Measurements from ENCODE around the gene SNAP29.
"Not testable (repeated sequence)": the region's sequence is repeated elsewhere in the genome, so short reads cannot be mapped to it uniquely, and the experiment has no call there.

SNAP29 gene

GRCh38 chr22:20903093-20903492, 44.3 kb downstream of the SNAP29 start:
- no peak for DNase-seq

DNA sequence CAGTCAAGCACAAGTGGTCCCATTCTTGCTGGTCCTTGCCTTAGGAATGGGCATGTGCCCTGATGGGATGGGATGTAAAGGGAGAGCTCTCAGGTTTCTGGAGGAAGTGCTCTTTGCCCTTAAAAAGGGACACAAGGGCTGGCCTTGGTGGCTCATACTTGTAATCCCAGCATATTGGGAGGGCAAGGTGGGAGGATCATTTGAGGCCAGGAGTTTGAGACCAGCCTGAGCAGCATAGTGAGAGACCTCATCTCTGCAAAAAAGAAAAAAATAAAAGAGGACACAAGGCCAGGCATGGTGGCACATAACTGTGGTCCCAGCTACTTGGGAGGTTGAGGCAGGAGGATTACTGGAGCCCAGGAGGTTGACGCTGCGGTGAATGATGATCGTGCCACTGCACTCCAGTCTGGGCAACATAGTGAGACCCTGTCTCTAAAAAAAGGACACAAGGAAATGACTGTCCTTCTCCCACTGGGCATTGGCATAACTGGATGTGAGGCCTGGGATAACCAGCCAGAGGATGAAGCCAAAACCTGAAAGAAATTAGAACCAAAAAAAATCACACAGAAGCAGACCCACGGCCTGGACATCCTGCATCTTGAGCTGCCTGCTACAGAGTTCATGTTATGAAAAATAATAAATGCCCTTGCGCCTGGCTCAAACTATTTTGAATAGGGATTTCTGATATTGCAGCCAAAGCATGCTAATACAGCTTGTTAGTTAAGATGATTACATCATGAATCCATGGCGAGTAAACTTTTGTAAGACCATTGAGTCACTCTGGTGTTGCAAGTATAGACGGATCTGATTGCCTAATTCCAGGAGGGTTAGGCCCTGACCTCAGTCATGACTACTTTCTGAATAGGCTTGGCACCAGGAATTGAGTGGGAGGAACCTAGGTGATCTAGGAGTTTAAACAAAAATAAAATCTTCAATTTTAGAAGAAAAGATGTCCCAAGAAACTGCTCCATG, 45.5 kb downstream of the SNAP29 start:
- no peak for DNase-seq

- no peak for DNase-seq
Observed at GRCh38 chr22:20904980-20905355, 46.2 kb downstream of the SNAP29 start.

GRCh38 chr22:20905415-20906386, 46.9 kb downstream of the SNAP29 start:
- no peak for DNase-seq

DNA sequence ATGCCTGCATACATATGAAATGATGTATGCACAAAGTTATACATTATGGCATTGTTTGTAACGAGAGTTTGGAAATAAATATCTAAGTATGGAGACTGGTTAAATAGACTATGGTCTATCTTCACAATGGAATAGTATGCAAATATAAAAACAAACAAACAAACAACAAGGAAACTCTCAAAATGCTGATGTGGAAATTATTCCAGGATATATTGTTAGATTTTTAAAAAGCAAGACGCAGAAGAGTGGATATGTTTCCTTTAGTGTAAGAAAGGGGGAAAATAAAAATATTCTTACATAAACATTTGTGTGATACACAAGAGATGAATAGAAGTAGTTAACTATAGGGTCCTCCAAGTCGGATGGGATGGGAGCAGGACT, 47.6 kb downstream of the SNAP29 start:
- no peak for DNase-seq

DNA sequence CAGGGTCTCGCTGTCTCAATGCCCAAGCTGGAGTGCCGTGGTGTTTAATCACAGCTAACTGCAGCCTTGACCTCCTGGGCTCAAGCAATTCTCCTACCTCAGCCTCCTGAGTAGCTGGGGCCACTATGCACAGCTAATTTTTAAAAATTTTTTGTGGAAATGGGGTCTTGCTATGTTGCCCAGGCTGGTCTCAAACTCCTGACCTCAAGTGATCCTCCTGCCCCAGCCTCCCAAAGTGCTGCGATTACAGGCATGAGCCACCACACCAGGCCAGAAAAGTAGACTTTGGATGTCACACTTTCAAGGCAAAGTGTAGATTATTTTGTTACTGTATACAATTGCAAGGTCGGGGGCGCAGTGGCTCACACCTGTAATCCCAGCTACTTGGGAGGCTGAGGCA, 49.9 kb downstream of the SNAP29 start:
- not testable (repeated sequence) for DNase-seq

- DNase-seq = no peak
Observed at GRCh38 chr22:20909543-20910303, 50.9 kb downstream of the SNAP29 start.

GRCh38 chr22:20912494-20912893, 53.7 kb downstream of the SNAP29 start:
- DNase-seq = no peak

- peak; percentile 97 for DNase-seq
Observed at GRCh38 chr22:20916916-20917810, 58.4 kb downstream of the SNAP29 start, which contains the start of gene CRKL. TSS of gene CRKL (plus strand) at chr22:20917407. CDS start at chr22:20917935, 528 bp downstream.

GRCh38 chr22:20918663-20919218, 59.9 kb downstream of the SNAP29 start:
- no peak for DNase-seq

DNA sequence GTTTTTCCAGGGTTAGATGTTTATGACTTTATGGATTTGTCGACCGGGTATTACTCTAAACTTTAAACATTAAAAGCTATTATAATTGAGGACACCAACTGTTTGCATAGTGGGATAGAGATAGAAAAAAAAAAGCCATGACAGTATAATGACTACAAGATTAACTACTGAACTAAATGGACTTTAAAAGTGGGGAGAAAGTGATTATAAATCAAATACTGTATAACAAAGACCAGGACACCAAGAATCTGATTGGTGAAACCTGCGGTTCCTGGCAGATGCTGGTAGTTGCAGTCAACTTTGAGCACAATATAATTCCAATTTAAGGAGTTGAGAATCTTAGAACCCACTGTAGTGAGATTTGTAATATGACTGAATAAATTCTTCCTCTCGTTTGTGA, 60.9 kb downstream of the SNAP29 start:
- DNase-seq = no peak

DNA sequence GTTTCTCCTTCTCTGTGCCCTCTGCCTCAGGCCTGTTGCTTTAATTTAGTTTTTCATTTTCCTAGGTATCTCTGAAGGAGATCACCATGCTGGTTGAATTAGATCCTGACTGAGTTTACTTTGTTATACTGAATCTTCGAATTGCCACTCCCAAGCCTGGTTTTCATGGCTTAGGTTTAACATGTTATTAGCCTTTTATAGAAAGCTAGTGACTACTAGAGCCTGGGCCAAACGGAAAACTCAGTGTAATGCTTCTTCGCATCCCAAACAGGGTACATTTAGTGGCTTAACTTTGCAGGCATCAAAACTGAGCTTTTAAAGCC, 62.0 kb downstream of the SNAP29 start:
- DNase-seq = no peak

DNA sequence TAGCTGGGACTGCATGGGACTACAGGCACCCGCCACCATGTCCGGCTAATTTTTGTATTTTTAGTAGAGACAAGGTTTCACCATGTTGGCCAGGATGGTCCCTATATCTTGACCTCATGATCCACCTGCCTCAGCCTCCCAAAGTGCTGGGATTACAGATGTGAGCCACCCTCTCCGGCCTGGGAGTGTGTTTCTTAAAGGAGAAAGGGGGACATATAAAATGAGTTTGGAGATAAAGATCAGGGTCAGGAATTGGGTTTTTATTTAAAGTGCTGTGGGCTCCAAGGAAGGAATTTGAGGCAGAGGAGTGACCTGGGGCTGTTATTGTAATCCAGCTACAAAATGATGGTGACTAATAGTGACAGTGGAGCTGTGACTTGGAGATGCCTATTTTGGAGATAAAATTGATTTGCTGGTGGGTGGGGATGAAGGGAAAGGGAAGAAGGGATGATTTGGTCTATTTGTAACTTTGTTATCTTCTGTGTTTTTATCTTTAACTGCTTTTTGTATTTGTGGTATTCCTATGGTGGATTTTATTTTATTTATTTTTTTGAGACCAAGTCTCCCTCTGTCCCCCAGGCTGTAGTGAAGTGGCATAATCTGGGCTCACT, 63.4 kb downstream of the SNAP29 start:
- no peak for DNase-seq

DNA sequence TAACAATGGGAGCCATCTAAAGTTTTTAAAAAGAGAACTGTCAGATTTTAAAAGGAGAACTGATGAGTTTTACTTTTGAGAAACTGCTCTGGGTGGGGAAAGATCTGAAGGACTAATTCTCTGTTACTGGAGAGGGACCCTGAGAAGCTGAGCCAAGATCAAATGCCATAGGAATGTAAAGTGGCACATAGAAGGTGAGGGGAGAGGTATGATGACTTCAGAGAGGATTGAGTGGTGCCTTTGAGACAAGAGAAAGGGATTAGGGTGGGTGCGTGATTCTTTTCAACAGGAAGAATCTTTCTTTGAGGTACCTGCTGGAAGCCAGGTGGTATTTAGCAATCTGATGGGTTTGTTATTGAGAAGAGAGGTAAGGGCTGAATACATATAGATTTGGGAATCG, 67.4 kb downstream of the SNAP29 start:
- no peak for DNase-seq

- DNase-seq = no peak
Observed at GRCh38 chr22:20927940-20928572, 69.2 kb downstream of the SNAP29 start.

DNA sequence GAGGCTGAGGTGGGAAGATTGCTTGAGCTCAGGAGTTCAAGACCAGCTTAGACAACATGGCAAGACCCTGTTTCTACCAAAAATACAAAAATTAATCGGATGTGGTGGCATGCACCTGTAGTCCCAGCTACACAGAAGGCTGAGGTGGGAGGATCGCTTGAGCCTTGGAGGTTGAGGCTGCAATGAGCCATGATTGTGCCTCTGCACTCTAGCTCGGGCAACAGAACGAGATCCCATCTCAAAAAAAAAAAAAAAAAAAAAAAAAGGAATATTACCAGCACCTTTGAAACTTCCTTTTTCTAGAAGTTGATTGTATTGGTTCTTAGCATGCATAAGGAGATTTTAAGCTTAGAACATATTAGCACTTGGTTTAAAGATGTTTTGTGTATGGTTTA, 69.8 kb downstream of the SNAP29 start:
- no peak for DNase-seq

DNA sequence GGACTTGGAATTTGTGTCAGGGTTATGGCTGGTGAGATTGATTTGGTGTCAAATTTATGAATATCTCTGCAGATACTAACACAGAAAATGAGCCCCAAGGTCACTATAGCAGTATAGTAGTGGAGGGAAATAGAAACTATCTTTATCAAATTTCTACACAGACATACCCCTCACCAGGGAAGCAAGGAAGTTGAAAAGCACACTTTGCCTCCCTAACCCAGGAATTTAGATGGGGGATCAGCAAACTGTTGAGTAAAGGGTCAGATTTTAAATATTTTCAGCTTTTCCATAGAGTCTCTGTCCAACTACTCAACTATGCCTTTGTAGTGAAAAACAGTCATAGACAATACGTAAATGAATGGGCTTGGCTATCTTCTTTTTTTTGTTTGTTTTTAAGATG, 71.2 kb downstream of the SNAP29 start:
- DNase-seq = no peak

- not testable (repeated sequence) for DNase-seq
Observed at GRCh38 chr22:20930435-20930834, 71.6 kb downstream of the SNAP29 start.

DNA sequence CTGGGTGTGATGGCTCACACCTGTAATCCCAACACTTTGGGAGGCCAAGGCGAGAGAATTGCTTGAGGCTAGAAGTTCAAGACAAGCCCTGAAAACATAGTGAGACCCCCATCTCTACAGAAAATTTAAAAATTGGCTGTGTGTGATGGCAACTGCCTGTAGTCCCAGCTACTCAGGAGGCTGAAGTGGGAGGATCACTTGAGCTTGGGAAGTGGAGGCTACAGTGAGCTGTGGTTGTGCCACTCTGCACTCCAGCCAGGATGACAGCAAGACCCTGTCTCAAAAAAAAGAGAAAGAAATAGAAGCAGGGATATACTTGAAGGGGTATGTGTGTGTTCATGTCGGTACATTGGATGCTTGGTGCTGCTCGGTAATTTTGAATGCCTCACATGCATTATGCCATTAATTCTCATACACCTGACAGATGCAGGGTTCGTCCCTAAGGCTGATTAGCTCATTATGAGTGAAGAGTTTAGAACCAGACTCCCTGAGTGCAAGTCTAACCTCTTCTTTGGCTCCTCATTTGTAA, 72.4 kb downstream of the SNAP29 start:
- no peak for DNase-seq

DNA sequence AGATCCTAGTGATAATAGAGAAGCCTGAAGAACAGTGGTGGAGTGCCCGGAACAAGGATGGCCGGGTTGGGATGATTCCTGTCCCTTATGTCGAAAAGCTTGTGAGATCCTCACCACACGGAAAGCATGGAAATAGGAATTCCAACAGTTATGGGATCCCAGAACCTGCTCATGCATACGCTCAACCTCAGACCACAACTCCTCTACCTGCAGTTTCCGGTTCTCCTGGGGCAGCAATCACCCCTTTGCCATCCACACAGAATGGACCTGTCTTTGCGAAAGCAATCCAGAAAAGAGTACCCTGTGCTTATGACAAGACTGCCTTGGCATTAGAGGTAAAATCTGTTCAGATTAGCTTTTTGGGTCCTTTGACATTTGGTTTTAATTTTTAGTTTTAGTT, 75.1 kb downstream of the SNAP29 start:
- DNase-seq = no peak

Data from NCI-H1092 (cell line).